CD4-positive, alpha-beta memory T cell (primary cell): ENCODE measurements around the gene LRRC71. TPM values are rescaled to one million over a fixed set of nuclear protein-coding genes. Genes with fewer than 3 reads are reported as not detected.

ENCODE experiments used
- CTCF ChIA-PET: fragments of 350-600 bp; sonication (Branson Sonifier 250); formaldehyde crosslinking; loops from one replicate; lab custom pipeline; 2021; ENCODE audit warnings: inconsistent platforms; ENCODE audit not compliant: partially characterized antibody; lab: Charles Lee
- POLR2A ChIA-PET: fragments of 350-600 bp; sonication (Branson Sonifier 250); formaldehyde crosslinking; loops from one replicate; lab custom pipeline; 2021; ENCODE audit not compliant: partially characterized antibody; lab: Charles Lee
- DNase-seq, 5 donors: peaks; one replicate each; pipeline versions ENCODE4 v3.0.0 to v3.0.0-alpha.2; 2020 to 2022; ENCODE audit warnings: mixed read lengths in 1 of 5
- H3K27ac ChIP-seq: one replicate; pipeline ENCODE4 v1.7.0; 2013; ENCODE audit warnings: low read depth, low read length
- H3K27me3 ChIP-seq: 2 replicates; pipeline ENCODE4 v1.7.0; 2013; ENCODE audit warnings: mild to moderate bottlenecking, low read length, moderate library complexity; ENCODE audit not compliant: insufficient read depth
- H3K36me3 ChIP-seq: 2 replicates; pipeline ENCODE4 v1.7.0; 2013; ENCODE audit warnings: mild to moderate bottlenecking, low read length, moderate library complexity; ENCODE audit not compliant: insufficient read depth
- H3K4me1 ChIP-seq: 2 replicates; pipeline ENCODE4 v1.7.0; 2013; ENCODE audit warnings: mild to moderate bottlenecking, low read length, moderate library complexity; ENCODE audit not compliant: insufficient read depth
- H3K4me3 ChIP-seq, 2 donors: one replicate each; pipeline ENCODE4 v1.7.0; 2013; ENCODE audit warnings: low read length in 2 of 2, mild to moderate bottlenecking in 1 of 2
- H3K9me3 ChIP-seq, 2 donors: one replicate each; pipeline ENCODE4 v1.7.0; 2013; ENCODE audit warnings: low read length in 2 of 2, control low read depth in 1 of 2; ENCODE audit not compliant: control insufficient read depth in 1 of 2
- H3K27ac Mint-ChIP-seq, 7 donors: one replicate each; pipeline ENCODE4 v1.8.0; 2020 to 2021; ENCODE audit warnings: mixed read lengths in 7 of 7, mild to moderate bottlenecking in 6 of 7, inconsistent platforms in 3 of 7, moderate library complexity in 3 of 7
- H3K27me3 Mint-ChIP-seq, 2 donors: one replicate each; pipeline ENCODE4 v1.8.0; 2020 to 2021; ENCODE audit warnings: mixed read lengths in 2 of 2
- H3K36me3 Mint-ChIP-seq, 2 donors: one replicate each; pipeline ENCODE4 v1.8.0; 2020 to 2021; ENCODE audit warnings: mixed read lengths in 2 of 2, inconsistent platforms in 1 of 2, mild to moderate bottlenecking in 1 of 2
- H3K4me1 Mint-ChIP-seq, 4 donors: one replicate each; pipeline ENCODE4 v1.8.0; 2020 to 2021; ENCODE audit warnings: mixed read lengths in 4 of 4, mild to moderate bottlenecking in 1 of 4
- H3K4me3 Mint-ChIP-seq, 8 donors: one replicate each; pipeline ENCODE4 v1.8.0; 2020 to 2021; ENCODE audit warnings: mixed read lengths in 8 of 8, mild to moderate bottlenecking in 7 of 8, moderate library complexity in 6 of 8, inconsistent platforms in 3 of 8
- H3K9me3 Mint-ChIP-seq, 8 donors: one replicate each; pipeline ENCODE4 v1.8.0; 2020 to 2021; ENCODE audit warnings: mixed read lengths in 8 of 8, mild to moderate bottlenecking in 5 of 8, inconsistent platforms in 3 of 8, moderate library complexity in 1 of 8
- intact Hi-C: fragments of 100-400 bp; cut with micrococcal nuclease; formaldehyde crosslinking; loops from one replicate; pipeline ENCODE4 v1.15.1; 2023
- polyA plus RNA-seq, 2 donors: library from polyadenylated mRNA; unstranded; fragments of 300-500 nt; fragmentation: Illumina TruSeq; gene quantifications; one replicate each; pipeline ENCODE4 v1.2.3, GENCODE V29; 2021
- total RNA-seq, 2 experiments: library from RNA; stranded (reverse); gene quantifications; one replicate each; pipeline ENCODE4 v1.2.3, GENCODE V29; 2021

Gene LRRC71
- total and polyA plus RNA-seq, 4 experiments from 2014 or later: not detected

DNA sequence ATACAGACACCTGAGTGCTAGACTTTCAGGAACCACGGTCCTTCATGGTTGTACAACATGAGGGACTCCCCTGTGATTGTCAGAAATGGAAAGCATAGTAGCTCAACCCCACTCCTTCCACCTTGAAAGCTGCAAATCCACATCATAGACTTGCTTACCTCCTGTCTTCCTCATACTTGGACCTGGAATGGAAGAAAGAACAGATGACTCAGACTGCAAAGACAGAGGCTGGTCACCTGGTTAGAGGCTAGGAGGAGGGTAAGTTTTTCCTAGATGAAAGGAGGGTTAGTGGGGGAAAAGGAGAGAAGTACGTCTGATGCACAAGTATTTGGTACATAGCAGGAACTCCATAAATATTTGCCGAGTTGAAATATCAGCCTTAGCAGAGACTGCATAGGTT is 37.2 kb downstream of the LRRC71 start:
- CTCF ChIA-PET: interaction anchor here (1.3 to 1.5 kb wide), 2 partner anchors 9 to 232 kb away, joined by 3 to 4 read pairs; no protein-coding TSS in a partner anchor
- Histone ChIP-seq H3K27ac (no peak overlapping the region), H3K4me3 (no peak overlapping the region), H3K27me3 (no peaks in the 10 kb centered on the region), H3K36me3 (peaks cover 22% of the 10 kb centered on the region), H3K9me3 (no peaks in the 10 kb centered on the region), H3K4me1 (peaks cover 16% of the 10 kb centered on the region)
- Mint-ChIP-seq H3K36me3 (peaks cover 30 to 72% of the 10 kb centered on the region in 2 donors), H3K4me3 (no peak overlapping the region), H3K4me1 (peaks cover 8 to 27% (median 15%) of the 10 kb centered on the region in 4 donors), H3K9me3 (peaks cover 0 to 4% (median 1%) of the 10 kb centered on the region in 8 donors), H3K27me3 (peaks cover 0 to 2% of the 10 kb centered on the region in 2 donors), H3K27ac (no peak overlapping the region)
- no peak for DNase-seq
- POLR2A ChIA-PET: no interaction called here
- intact Hi-C loops: no loop called here

GRCh38 chr1:156958247-156958714 is 37.8 kb downstream of the LRRC71 start:
- H3K4me1 Mint-ChIP-seq: peaks cover 13 to 33% (median 20%) of the 10 kb centered on the region in 4 donors
- peaks cover 0 to 4% (median 3%) of the 10 kb centered on the region in 8 donors for H3K9me3 Mint-ChIP-seq
- H3K27me3 Mint-ChIP-seq: peaks cover 0 to 2% of the 10 kb centered on the region in 2 donors
- no peak overlapping the region for H3K27ac ChIP-seq
- peaks cover 22% of the 10 kb centered on the region for H3K4me1 ChIP-seq
- DNase-seq: no peak
- ChIA-PET POLR2A (no interaction called here), CTCF (interaction anchor here (1.3 to 3.9 kb wide), 3 partner anchors 12 to 232 kb away, joined by 3 to 21 read pairs (median 7); no protein-coding TSS in a partner anchor)
- H3K4me3 Mint-ChIP-seq: no peak overlapping the region
- peaks cover 22% of the 10 kb centered on the region for H3K36me3 ChIP-seq
- H3K4me3 ChIP-seq: no peak overlapping the region
- intact Hi-C loops: no loop called here
- H3K27me3 ChIP-seq: no peaks in the 10 kb centered on the region
- H3K27ac Mint-ChIP-seq: peak overlapping the region in 2 of 7 donors; percentile 63 to 73
- H3K36me3 Mint-ChIP-seq: peaks cover 28 to 68% of the 10 kb centered on the region in 2 donors
- H3K9me3 ChIP-seq: no peaks in the 10 kb centered on the region

DNA sequence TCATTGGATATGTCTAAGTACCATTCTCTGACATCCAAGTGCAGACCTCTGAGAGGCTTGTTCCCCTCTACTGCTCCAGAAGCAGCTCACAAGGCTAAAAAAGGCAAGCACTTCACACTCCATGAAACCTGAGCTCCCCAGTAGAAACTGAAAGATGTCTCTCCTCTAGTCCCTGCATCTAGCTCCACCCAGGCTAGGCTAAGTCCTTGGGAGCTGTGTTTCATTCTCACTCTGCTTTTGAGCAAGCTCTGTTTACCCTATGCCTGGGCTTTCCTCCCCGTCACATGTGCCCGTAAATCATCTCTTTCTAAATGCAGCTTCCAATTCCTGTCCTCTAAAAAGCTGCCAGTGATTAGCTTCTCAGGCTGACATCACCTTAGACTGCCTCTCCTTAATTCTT is 39.0 kb downstream of the LRRC71 start:
- H3K9me3 Mint-ChIP-seq: peaks cover 0 to 7% (median 3%) of the 10 kb centered on the region in 8 donors
- Histone ChIP-seq H3K27ac (no peak overlapping the region), H3K27me3 (no peaks in the 10 kb centered on the region), H3K36me3 (peaks cover 22% of the 10 kb centered on the region), H3K4me1 (peaks cover 34% of the 10 kb centered on the region), H3K4me3 (no peak overlapping the region), H3K9me3 (no peaks in the 10 kb centered on the region)
- H3K4me3 Mint-ChIP-seq: no peak overlapping the region
- DNase-seq: no peak
- ChIA-PET POLR2A (interaction anchor here (0.5 kb wide), 1 partner anchor 47 kb away, joined by 3 read pairs; no protein-coding TSS in a partner anchor), CTCF (interaction anchor here (0.8 to 3.9 kb wide), 7 partner anchors 11 to 69 kb away, joined by 3 to 21 read pairs (median 7); no protein-coding TSS in a partner anchor)
- peaks cover 24 to 45% (median 31%) of the 10 kb centered on the region in 4 donors for H3K4me1 Mint-ChIP-seq
- peak overlapping the region in 3 of 7 donors; percentile 36 to 49 (median 45) for H3K27ac Mint-ChIP-seq
- H3K27me3 Mint-ChIP-seq: peaks cover 0 to 2% of the 10 kb centered on the region in 2 donors
- intact Hi-C loops: no loop called here
- peaks cover 24 to 67% of the 10 kb centered on the region in 2 donors for H3K36me3 Mint-ChIP-seq

- peaks cover 22% of the 10 kb centered on the region for H3K36me3 ChIP-seq
- H3K27ac ChIP-seq: no peak overlapping the region
- peaks cover 37% of the 10 kb centered on the region for H3K4me1 ChIP-seq
- H3K27me3 Mint-ChIP-seq: peaks cover 0 to 1% of the 10 kb centered on the region in 2 donors
- H3K4me3 ChIP-seq: no peak overlapping the region
- no peak overlapping the region for H3K4me3 Mint-ChIP-seq
- no peaks in the 10 kb centered on the region for H3K27me3 ChIP-seq
- H3K36me3 Mint-ChIP-seq: peaks cover 19 to 62% of the 10 kb centered on the region in 2 donors
- ChIA-PET CTCF (interaction anchor here (0.8 to 3.9 kb wide), 8 partner anchors 10 to 70 kb away, joined by 3 to 21 read pairs (median 6); no protein-coding TSS in a partner anchor), POLR2A (no interaction called here)
- intact Hi-C loops: no loop called here
- DNase-seq: no peak
- H3K9me3 ChIP-seq: no peaks in the 10 kb centered on the region
- H3K27ac Mint-ChIP-seq: peak overlapping the region in 1 of 7 donors; percentile 43
- peaks cover 25 to 47% (median 33%) of the 10 kb centered on the region in 4 donors for H3K4me1 Mint-ChIP-seq
- H3K9me3 Mint-ChIP-seq: peaks cover 0 to 7% (median 3%) of the 10 kb centered on the region in 8 donors
Measured at GRCh38 chr1:156959925-156960324, 39.5 kb downstream of the LRRC71 start.

- Mint-ChIP-seq H3K27me3 (peaks cover 0 to 1% of the 10 kb centered on the region in 2 donors), H3K4me3 (peak overlapping the region in 7 of 8 donors; percentile 49 to 72 (median 59)), H3K36me3 (peaks cover 17 to 49% of the 10 kb centered on the region in 2 donors), H3K9me3 (peaks cover 0 to 7% (median 3%) of the 10 kb centered on the region in 8 donors), H3K27ac (peak overlapping the region in 3 of 7 donors; percentile 36 to 72 (median 46)), H3K4me1 (peaks cover 28 to 47% (median 33%) of the 10 kb centered on the region in 4 donors)
- Histone ChIP-seq H3K9me3 (no peaks in the 10 kb centered on the region), H3K27me3 (no peaks in the 10 kb centered on the region), H3K27ac (no peak overlapping the region), H3K4me3 (no peak overlapping the region), H3K4me1 (peaks cover 37% of the 10 kb centered on the region), H3K36me3 (peaks cover 12% of the 10 kb centered on the region)
- intact Hi-C loops: no loop called here
- ChIA-PET CTCF (interaction anchor here (1.3 to 3.9 kb wide), 5 partner anchors 8 to 70 kb away, joined by 3 to 21 read pairs (median 6); no protein-coding TSS in a partner anchor), POLR2A (no interaction called here)
- DNase-seq: peak in 4 of 5 donors; percentile 37 to 54 (median 38)
Measured at GRCh38 chr1:156961709-156962108, 41.3 kb downstream of the LRRC71 start.

DNA sequence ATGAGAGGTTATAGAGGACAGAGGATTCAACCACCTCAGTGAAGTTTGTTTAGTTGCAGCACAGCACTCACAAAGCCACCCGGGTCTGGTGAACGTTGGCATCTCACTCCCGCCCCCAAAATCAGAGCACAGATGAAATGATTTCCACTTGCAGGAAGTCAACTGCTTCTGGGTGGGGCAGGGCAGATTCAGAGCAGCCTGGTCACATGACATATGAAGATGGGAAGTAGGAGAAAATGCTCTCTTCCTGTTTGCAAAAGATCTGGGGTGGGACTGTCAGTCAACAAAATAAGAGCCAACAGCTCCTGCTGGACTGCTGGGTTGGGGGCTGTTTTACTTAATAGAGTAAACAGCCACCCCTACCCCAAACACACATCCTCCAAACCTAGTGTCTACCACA is 43.2 kb downstream of the LRRC71 start:
- no peaks in the 10 kb centered on the region for H3K9me3 ChIP-seq
- H3K27me3 ChIP-seq: no peaks in the 10 kb centered on the region
- peak; percentile 39 to 60 (median 49) for DNase-seq
- ChIA-PET POLR2A (interaction anchor here (0.9 kb wide), 1 partner anchor 8 kb away, joined by 3 read pairs; no protein-coding TSS in a partner anchor), CTCF (interaction anchor here (1.2 to 2.0 kb wide), 4 partner anchors 23 to 73 kb away, joined by 3 to 10 read pairs (median 6); no protein-coding TSS in a partner anchor)
- peaks cover 37% of the 10 kb centered on the region for H3K4me1 ChIP-seq
- H3K9me3 Mint-ChIP-seq: peaks cover 0 to 7% (median 3%) of the 10 kb centered on the region in 8 donors
- H3K4me3 ChIP-seq: peak overlapping the region; percentile 57 to 59
- peaks cover 28 to 41% (median 31%) of the 10 kb centered on the region in 4 donors for H3K4me1 Mint-ChIP-seq
- H3K36me3 Mint-ChIP-seq: peaks cover 9 to 31% of the 10 kb centered on the region in 2 donors
- no peak overlapping the region for H3K27ac ChIP-seq
- peaks cover 5 to 7% of the 10 kb centered on the region in 2 donors for H3K27me3 Mint-ChIP-seq
- H3K4me3 Mint-ChIP-seq: peak overlapping the region; percentile 79 to 96 (median 90)
- peaks cover 9% of the 10 kb centered on the region for H3K36me3 ChIP-seq
- H3K27ac Mint-ChIP-seq: peak overlapping the region; percentile 65 to 96 (median 92)
- intact Hi-C loops: no loop called here

DNA sequence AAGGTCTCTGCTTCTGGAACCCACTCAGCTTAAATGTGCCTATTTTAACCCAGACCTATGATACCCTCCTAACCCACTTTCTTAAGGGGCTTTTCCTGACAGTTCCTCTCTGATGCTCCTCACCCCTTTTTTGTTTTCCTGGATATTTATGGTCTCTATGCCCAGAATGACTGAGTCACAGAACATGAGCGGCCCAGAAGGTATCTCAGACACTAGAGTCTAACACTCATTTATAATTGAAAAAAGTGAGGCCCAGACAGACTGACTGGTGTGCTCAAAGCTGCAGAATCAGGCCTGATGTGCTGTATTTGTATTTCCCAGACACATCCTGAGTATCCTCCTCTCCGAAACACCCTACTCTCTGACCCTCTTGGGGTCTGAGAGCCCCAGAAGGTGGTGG is 44.0 kb downstream of the LRRC71 start:
- DNase-seq: no peak
- H3K27ac ChIP-seq: no peak overlapping the region
- intact Hi-C loops: no loop called here

More for the DNA sequence above, 44.0 kb downstream of the LRRC71 start:
- peaks cover 28 to 37% (median 29%) of the 10 kb centered on the region in 4 donors for H3K4me1 Mint-ChIP-seq
- ChIA-PET CTCF (interaction anchor here (1.4 to 2.0 kb wide), 2 partner anchors 72 to 74 kb away, joined by 6 to 10 read pairs; no protein-coding TSS in a partner anchor), POLR2A (interaction anchor here (0.9 kb wide), 1 partner anchor 8 kb away, joined by 3 read pairs; no protein-coding TSS in a partner anchor)
- peaks cover 8% of the 10 kb centered on the region for H3K36me3 ChIP-seq
- H3K9me3 Mint-ChIP-seq: peaks cover 0 to 7% (median 3%) of the 10 kb centered on the region in 8 donors
- H3K27me3 ChIP-seq: no peaks in the 10 kb centered on the region
- H3K4me1 ChIP-seq: peaks cover 37% of the 10 kb centered on the region
- H3K4me3 Mint-ChIP-seq: peak overlapping the region in 6 of 8 donors; percentile 36 to 96 (median 92)
- H3K27ac Mint-ChIP-seq: peak overlapping the region in 6 of 7 donors; percentile 19 to 93 (median 76)
- peaks cover 6 to 7% of the 10 kb centered on the region in 2 donors for H3K27me3 Mint-ChIP-seq
- peaks cover 4 to 22% of the 10 kb centered on the region in 2 donors for H3K36me3 Mint-ChIP-seq
- no peak overlapping the region for H3K4me3 ChIP-seq
- no peaks in the 10 kb centered on the region for H3K9me3 ChIP-seq
